Astrocyte of the hippocampus (primary cell): ENCODE data around the gene KRT83.
"Not testable (repeated sequence)": the region's sequence is repeated elsewhere in the genome, so short reads cannot be mapped to it uniquely, and the experiment has no call there.

ENCODE experiments used
- DNase-seq: peaks from one replicate; pipeline ENCODE4 v3.0.0; 2011; ENCODE audit warnings: low read depth, low spot score

KRT83 gene

GRCh38 chr12:52287816-52288805, 33.1 kb downstream of the KRT83 start:
- not testable (repeated sequence) for DNase-seq

GRCh38 chr12:52286857-52287785, 34.1 kb downstream of the KRT83 start:
- not testable (repeated sequence) for DNase-seq

GRCh38 chr12:52285851-52286530, 35.2 kb downstream of the KRT83 start:
- DNase-seq: no peak

- peak; percentile 62 for DNase-seq
Measured at GRCh38 chr12:52285172-52285745, 35.9 kb downstream of the KRT83 start.

- DNase-seq: no peak
Measured at GRCh38 chr12:52284562-52285171, 36.5 kb downstream of the KRT83 start.

GRCh38 chr12:52280796-52281560, 40.2 kb downstream of the KRT83 start:
- peak; percentile 98 for DNase-seq

DNA sequence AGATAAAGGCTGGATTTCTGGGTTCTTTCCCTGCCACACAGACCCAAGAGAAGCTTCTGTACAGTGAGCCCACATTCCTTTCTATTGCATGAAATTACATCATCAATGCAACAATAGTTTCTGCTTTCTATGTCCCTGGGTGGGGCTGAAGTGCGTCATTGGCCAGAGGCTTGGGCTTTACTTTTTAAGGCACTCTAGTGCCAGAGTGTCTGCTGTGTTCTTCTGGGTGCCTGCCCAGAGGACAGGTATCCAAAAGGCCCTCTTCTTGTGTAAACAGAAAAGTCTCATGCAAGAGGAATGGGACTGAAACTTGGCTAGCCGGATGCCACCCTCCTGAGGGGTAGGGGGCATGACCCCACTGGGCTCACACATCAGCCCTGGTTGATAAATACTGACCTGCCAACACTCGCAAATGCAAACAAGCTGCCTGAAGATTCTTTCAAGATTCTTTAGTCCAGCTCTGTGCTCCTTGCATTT, 40.8 kb downstream of the KRT83 start:
- peak; percentile 94 for DNase-seq

GRCh38 chr12:52279422-52280318, 41.5 kb downstream of the KRT83 start:
- DNase-seq: peak; percentile 84

- peak; percentile 94 for DNase-seq
Measured at GRCh38 chr12:52278575-52279421, 42.4 kb downstream of the KRT83 start.

DNA sequence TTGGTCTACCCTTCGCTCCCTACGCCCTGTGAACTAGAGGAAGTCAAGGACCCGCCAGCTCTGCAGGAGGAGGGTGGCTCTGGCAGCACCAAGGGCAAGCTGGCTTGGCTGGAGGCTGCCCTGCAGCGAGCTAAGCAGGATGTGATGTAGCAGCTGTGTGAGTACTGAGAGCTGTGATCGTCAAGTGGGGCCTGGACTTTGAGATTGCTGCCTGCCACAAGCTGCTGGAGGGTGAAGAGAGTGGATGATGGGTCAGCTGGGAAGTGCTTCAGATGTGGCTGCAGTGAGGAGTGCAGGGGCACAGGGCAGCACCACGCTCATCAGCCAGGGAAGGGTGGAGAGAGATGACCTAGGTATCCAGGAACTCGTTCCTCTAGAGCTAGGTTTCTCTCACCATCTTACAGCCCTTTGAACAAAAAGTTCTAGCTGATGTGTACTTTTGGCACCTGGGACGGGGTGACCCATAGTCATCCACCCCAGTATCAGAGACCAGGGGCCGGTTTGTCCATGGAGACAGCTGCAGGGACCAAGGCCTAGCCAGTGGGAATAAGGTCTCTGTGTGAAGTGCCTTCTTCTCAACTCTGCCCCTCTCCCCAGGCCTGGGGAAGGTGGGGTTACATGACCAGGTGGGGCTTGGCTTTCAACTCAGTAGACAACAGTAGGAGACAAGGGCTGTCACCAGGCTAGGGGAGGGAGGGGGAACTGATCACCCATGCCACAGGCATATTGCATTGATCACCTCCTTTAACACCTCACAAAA, 43.5 kb downstream of the KRT83 start:
- DNase-seq: no peak

GRCh38 chr12:52275686-52276085, 45.5 kb downstream of the KRT83 start:
- DNase-seq: no peak

- no peak for DNase-seq
Measured at GRCh38 chr12:52274521-52275120, 46.6 kb downstream of the KRT83 start, which contains the start of gene KRT86. KRT86 (plus strand) TSS chr12:52274645; CDS start chr12:52301917, 27,272 bp downstream.

DNA sequence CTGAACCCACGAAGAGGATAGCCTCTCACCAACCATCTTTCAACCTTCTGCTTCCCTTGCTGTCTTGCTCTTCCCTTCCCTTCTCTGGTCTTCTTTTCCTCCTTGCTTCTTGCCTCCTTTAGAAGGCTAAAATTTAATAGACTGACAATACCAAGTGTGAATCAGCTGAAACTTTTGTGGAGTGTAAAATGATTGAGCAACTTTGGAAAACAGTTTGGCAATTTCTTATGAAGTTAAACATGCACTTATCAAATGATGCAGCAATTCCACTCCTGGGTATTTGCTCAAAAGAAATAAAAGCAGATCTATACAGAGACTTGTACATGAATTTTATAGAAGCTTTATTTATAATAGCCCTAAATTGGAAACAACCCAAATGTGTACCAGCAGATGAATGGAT, 50.0 kb downstream of the KRT83 start:
- no peak for DNase-seq

- DNase-seq: no peak
Measured at GRCh38 chr12:52270541-52271070, 50.6 kb downstream of the KRT83 start.

DNA sequence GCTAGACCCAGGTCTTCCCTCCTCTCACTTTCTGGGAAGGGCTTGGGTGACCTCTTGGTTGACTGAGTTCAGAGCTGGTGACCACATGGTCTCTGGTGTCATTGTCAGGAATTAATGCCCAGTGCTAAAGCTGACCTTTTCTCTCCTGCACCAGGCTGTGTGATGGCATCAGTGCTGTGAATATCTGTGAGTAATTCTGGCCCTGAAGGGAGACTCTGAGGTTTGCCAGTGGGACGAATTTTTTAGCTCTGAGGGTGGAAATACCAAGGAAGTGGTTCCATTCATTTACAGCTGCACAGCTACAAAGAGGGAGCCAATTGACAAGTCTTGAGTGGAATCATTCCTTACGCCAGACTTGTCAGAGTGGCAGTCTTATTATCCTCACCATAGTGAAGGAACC, 53.0 kb downstream of the KRT83 start:
- peak; percentile 72 for DNase-seq

DNA sequence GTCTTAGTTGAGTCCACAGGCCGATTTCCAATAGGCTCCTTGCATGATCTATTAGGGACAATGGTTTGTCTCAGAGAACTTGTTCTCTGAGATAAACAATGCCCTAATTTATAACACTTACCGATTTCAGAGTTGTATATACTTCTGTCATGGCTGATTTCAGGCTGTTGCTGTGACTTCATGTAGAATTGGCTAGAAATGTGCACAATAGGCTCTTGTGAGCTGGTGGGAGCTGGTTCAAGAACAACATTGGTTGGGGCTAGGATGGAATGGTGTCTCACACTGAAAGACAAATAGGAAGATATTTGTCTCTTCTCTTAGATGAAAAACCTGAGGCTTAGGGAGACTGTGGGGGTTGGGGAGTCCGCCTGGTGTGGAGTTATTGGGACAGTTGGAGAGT, 53.5 kb downstream of the KRT83 start:
- DNase-seq: no peak
